AG09309 (cell line): ENCODE measurements around the gene CMSS1.

Experiments
- DNase-seq: peaks from one replicate; pipeline ENCODE4 v3.0.0-alpha.2; 2010; ENCODE audit warnings: low read depth
- H3K4me3 ChIP-seq: 2 replicates; pipeline ENCODE4 v1.5.1; 2011; ENCODE audit warnings: mild to moderate bottlenecking, low read depth, low read length, moderate library complexity; ENCODE audit not compliant: control insufficient read depth
- TF ChIP-seq, protein P1 (sequence below): IDR thresholded peaks from 2 replicates; pipeline ENCODE4 v1.5.1; 2011; ENCODE audit warnings: mild to moderate bottlenecking, low read depth, low read length, inconsistent platforms; ENCODE audit not compliant: insufficient read depth, control insufficient read depth; ENCODE audit errors: missing control alignments

The CMSS1 gene

DNA sequence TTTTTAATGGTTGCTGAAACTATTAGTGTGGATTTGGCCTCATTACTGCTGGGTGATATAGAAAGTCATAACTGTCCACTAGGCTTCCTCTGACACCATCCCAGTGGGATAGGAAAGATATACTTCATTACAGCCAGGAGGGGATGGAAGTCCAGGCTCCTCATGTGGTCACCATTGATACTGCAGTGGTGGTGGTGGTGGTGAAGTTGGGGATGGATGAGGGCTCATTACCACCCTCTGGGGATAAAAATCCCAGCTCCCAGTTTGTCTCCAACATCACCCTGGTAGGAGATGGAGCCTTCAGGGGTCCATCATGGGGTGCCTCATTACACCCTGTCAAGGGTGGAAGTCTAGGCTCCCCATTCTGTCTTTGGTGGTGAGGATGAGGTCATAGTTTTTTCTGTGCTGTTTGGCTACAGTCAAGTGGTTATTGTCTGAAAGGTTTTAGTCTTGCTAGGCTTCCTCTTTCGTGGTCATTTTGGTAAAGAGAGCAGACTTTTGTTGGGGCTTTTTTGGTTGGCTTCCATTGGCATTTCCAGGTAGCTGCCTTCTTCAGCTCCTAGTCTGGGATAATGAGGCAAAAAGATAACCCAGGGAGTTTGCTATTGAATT lies 326.7 kb downstream of the CMSS1 start:
- H3K4me3 ChIP-seq: no peak overlapping the region
- no peak for DNase-seq
- TF ChIP-seq, protein P1, sequence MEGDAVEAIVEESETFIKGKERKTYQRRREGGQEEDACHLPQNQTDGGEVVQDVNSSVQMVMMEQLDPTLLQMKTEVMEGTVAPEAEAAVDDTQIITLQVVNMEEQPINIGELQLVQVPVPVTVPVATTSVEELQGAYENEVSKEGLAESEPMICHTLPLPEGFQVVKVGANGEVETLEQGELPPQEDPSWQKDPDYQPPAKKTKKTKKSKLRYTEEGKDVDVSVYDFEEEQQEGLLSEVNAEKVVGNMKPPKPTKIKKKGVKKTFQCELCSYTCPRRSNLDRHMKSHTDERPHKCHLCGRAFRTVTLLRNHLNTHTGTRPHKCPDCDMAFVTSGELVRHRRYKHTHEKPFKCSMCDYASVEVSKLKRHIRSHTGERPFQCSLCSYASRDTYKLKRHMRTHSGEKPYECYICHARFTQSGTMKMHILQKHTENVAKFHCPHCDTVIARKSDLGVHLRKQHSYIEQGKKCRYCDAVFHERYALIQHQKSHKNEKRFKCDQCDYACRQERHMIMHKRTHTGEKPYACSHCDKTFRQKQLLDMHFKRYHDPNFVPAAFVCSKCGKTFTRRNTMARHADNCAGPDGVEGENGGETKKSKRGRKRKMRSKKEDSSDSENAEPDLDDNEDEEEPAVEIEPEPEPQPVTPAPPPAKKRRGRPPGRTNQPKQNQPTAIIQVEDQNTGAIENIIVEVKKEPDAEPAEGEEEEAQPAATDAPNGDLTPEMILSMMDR: no peak

DNA sequence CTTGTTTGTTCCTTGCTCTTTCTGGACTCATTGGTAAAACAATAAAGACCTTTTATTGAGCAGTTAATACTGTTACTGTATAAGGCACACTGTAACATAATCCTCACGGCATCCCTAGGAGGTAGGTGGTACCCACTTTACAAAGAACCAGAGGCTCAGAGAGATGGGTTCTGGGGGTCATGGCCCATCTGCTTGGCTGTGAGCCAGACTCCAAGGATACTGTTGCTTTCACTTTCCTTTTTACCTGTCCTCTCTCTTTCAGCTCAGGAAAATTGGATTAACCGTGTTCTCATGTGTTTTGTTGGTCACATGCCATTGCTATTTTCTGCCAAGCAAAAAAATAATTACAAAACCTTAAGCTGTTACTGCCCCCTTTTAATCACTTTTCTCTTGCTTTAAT lies 331.5 kb downstream of the CMSS1 start:
- no peak overlapping the region for H3K4me3 ChIP-seq

GRCh38 chr3:100149713-100150415 lies 332.2 kb downstream of the CMSS1 start:
- no peak overlapping the region for H3K4me3 ChIP-seq
- TF ChIP-seq, protein P1: no peak
- DNase-seq: no peak

More for the DNA sequence above, 331.5 kb downstream of the CMSS1 start:
- DNase-seq: no peak
- TF ChIP-seq, protein P1: no peak

DNA sequence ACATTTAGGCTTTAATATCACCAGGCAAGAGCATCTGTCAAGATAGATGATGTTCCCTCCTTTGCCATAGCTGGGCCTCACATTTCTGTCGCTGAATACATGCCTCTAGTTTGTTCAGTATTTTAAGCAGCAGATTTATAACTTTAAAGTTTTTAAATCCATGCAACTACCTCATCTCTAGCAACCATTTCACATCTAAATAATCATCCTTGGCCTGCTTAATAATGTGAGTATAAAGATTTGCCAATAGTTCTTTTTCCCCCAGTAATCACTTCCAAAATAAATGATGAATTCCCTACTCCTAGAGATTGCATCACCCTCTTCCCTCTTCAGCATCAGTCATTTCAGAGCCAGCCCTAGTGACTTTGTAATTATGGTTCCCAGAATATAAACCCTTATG lies 332.8 kb downstream of the CMSS1 start:
- TF ChIP-seq, protein P1: no peak
- no peak for DNase-seq
- H3K4me3 ChIP-seq: no peak overlapping the region

GRCh38 chr3:100151024-100151707 lies 333.5 kb downstream of the CMSS1 start:
- TF ChIP-seq, protein P1: no peak
- H3K4me3 ChIP-seq: no peak overlapping the region
- DNase-seq: no peak

DNA sequence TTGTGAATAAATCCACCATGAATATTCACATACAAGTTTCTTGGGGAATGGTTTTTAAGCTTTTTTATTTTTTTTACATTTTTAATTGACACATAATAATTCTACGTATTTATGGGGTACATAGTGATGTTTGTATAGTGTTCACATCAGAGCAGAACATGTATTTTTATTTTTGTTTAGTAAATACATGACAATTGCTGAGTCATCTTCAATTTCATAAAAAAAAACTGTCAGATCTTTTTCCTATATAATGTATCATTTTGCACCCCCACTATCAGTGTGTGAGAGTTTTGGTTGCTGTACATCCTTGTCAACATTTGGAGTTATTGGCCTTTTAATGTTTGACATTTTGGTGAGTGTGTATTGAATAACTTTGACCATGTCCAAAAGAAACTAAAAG lies 336.5 kb downstream of the CMSS1 start:
- H3K4me3 ChIP-seq: no peak overlapping the region
- DNase-seq: no peak
- TF ChIP-seq, protein P1: no peak
